Measurements from ENCODE around the gene MED14. TPM values are rescaled to one million over a fixed set of nuclear protein-coding genes. Genes with fewer than 3 reads are reported as not detected.

Gene MED14
- total RNA-seq, 1 experiment from 2014 or later: 136 TPM

DNA sequence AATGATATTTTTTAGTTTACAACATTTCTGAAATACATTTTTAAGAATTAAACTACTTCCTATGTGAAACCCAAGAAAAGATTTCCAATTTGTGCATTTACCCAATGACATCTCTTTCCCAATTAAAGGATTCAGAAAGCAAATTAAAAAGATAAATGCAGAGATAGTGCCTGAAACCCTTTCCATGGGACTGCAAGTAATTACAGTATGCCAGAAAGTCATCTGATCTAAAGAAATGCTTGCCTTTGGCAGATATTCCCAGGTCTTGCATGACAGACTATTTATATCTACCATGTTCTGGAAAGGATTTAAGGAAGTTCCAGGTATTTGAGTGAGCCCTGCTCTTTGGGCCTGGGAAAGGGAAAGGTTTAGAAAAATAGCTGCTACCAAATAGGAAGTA lies 46.4 kb downstream of the MED14 start:
- Histone ChIP-seq H2BK15ac (ENCODE audit: low read depth, low read length) (no peak overlapping the region), H2AFZ (ENCODE audit: low read length) (no peak overlapping the region), H3K23me2 (ENCODE audit: insufficient read length, low read depth, low read length, poor library complexity, severe bottlenecking) (no peaks in the 10 kb centered on the region), H3K4ac (ENCODE audit: low read depth, low read length) (no peak overlapping the region), H2BK20ac (ENCODE audit: low read depth, low read length, poor library complexity, severe bottlenecking) (no peak overlapping the region), H3T11ph (ENCODE audit: low read length) (no peak overlapping the region), H3K27ac (ENCODE audit: insufficient read length, low read depth, low read length) (no peak overlapping the region), H4K5ac (ENCODE audit: insufficient read length, low read depth, low read length) (no peak overlapping the region), H3K79me2 (ENCODE audit: insufficient read depth, low read length) (no peaks in the 10 kb centered on the region; the same call in 1 of the 2 replicates), H3K23ac (ENCODE audit: insufficient read length, low read depth, low read length) (no peak overlapping the region), H4K91ac (ENCODE audit: insufficient read length, low read depth, low read length) (no peak overlapping the region), H3K9ac (ENCODE audit: extremely low read depth, insufficient read length, low read length) (no peak overlapping the region), H3K27me3 (ENCODE audit: insufficient read depth, low read length) (no peaks in the 10 kb centered on the region), H3K4me1 (ENCODE audit: insufficient read depth, low read length) (0 out of 2 replicates have a peak, but pooled peaks cover 2% of the 10 kb centered on the region), H3K56ac (ENCODE audit: insufficient read length, low read depth, low read length) (no peak overlapping the region), H2AK5ac (ENCODE audit: insufficient read length, low read length) (no peak overlapping the region), H4K8ac (replicated peaks; ENCODE audit: insufficient read length, low read depth, low read length) (no peak overlapping the region), H4K20me1 (ENCODE audit: control insufficient read depth, insufficient read depth, insufficient read length) (no peaks in the 10 kb centered on the region), H3K14ac (ENCODE audit: insufficient read depth, low read length) (no peak overlapping the region), H3K18ac (ENCODE audit: insufficient read length, low read depth, low read length) (no peak overlapping the region), H3K9me3 (ENCODE audit: control insufficient read depth, low read depth, low read length) (no peaks in the 10 kb centered on the region), H2BK120ac (ENCODE audit: low read depth, low read length, poor library complexity, severe bottlenecking) (no peak overlapping the region), H2BK5ac (ENCODE audit: insufficient read length, low read length) (no peak overlapping the region), H3K4me2 (ENCODE audit: insufficient read depth, insufficient read length, low read length) (no peak overlapping the region), H3K79me1 (ENCODE audit: insufficient read depth, low read depth, low read length, poor library complexity, severe bottlenecking) (no peaks in the 10 kb centered on the region), H2BK12ac (ENCODE audit: insufficient read length, low read depth, low read length) (no peak overlapping the region)
- no peak for DNase-seq
- Mint-ChIP-seq H3K9me3 (peaks cover 39 to 46% of the 10 kb centered on the region in 2 experiments), H3K36me3 (ENCODE audit: insufficient read depth in 1 of 3, low read depth in 3 of 3) (peaks cover 36 to 87% (median 73%) of the 10 kb centered on the region in 3 experiments), H3K4me1 (peaks cover 16 to 20% of the 10 kb centered on the region in 2 experiments), H3K27ac (no peak overlapping the region), H3K4me3 (no peak overlapping the region), H3K27me3 (ENCODE audit: low read depth) (no peaks in the 10 kb centered on the region)
- TF ChIP-seq, protein P1, sequence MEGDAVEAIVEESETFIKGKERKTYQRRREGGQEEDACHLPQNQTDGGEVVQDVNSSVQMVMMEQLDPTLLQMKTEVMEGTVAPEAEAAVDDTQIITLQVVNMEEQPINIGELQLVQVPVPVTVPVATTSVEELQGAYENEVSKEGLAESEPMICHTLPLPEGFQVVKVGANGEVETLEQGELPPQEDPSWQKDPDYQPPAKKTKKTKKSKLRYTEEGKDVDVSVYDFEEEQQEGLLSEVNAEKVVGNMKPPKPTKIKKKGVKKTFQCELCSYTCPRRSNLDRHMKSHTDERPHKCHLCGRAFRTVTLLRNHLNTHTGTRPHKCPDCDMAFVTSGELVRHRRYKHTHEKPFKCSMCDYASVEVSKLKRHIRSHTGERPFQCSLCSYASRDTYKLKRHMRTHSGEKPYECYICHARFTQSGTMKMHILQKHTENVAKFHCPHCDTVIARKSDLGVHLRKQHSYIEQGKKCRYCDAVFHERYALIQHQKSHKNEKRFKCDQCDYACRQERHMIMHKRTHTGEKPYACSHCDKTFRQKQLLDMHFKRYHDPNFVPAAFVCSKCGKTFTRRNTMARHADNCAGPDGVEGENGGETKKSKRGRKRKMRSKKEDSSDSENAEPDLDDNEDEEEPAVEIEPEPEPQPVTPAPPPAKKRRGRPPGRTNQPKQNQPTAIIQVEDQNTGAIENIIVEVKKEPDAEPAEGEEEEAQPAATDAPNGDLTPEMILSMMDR (conservative IDR thresholded peaks at IDR 0.05): no peak

Data from H9 (cell line).